GM18907 (cell line): Measurements from ENCODE around the gene C19orf12.

ENCODE experiments used
- ATAC-seq: cut with Tn5 transposase; IDR thresholded peaks from one replicate; pipeline ENCODE4 v1.9.1; 2021; ENCODE audit warnings: mild to moderate bottlenecking, moderate library complexity; ENCODE audit not compliant: unreplicated experiment

C19orf12 gene

DNA sequence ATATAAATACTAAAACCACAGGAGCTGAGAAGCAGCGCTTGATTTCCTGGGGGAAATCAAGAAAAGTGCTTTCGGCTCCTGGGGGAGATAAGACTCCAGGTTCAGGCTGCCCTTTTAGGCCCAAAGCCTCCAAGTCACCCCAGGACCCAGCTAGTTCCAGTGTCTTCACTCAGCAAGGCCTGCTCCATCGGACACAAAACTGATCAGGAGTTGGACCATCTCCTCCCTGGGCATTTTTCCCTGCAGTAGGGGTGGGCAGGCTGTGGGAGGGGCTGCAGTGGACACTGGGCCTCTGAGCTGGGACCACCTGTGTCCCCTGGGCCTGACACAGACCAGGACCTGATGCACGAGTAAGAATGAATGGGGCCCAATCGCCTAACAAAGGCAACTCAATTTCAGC lies 15.2 kb downstream of the C19orf12 start:
- no peak for ATAC-seq

DNA sequence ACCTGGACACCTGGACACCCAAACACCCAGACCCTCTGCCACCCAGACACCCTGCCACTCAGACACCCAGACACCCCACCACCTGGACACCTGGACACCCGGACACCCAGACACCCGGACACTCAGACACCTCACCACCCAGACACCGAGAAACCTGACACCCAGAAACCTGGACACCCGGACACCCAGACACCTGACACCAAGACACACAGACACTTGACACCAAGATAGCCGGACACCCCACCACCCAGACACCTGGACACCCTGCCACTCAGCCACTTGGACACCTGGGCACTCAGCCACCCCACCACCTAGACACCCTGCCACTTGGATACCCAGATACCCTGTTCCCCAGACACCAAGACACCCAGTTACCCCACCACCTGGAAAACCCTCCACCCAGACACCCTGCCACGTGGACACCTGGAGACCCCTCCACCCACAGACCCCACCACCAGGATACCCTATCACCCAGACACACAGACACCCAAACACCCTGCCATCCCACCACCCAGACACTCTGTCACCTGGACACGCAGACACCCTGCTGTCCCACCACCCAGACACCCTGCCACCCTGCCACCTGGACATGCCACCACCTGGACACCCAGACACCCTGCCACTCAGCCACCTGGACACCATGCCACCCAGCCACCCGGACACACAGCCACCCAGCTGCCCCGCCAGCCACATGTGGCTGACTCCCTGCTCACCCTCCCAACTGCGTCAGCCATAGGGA lies 17.4 kb downstream of the C19orf12 start:
- ATAC-seq, result no peak

DNA sequence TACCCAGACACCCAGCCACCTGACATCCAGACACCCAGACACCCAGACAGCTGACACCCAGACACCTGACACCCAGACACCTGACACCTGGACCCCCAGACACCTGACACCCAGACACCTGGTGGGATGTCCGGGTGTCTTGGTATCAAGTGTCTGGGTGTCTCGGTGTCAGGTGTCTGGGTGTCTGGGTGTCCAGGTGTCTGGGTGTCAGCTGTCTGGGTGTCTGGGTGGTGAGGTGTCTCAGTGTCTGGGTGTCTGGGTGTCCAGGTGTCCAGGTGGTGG lies 18.6 kb downstream of the C19orf12 start:
- no peak for ATAC-seq

DNA sequence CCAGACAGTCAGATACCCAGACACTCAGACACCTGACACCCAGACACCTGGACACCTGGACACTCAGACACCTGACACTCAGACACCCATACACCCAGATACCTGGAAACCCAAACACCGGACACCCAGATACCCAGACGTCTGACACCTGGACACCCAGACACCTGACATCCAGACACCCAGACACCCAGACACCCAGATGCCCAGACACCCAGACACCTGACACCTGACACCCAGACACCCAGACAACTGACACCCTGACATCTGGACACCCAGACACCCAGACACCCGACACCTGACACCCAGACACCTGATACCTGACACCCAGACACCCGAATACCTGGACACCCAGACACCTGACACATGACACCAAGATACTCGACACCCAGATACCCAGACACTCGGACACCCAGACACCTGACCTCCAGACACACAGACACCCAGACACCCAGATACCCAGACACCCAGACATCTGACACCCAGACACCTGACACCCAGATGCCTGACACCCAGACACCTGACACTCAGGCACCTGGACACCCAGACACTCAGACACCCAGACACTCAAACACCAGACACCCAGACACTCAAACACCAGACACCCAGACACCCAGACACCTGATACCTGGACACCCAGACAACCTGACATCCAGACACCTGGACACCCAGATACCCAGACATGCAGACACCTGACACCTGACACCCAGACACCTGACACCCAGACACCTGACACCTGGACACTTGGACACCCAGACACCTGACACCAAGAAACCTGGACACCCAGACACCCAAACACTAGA lies 19.1 kb downstream of the C19orf12 start:
- ATAC-seq, result no peak

DNA sequence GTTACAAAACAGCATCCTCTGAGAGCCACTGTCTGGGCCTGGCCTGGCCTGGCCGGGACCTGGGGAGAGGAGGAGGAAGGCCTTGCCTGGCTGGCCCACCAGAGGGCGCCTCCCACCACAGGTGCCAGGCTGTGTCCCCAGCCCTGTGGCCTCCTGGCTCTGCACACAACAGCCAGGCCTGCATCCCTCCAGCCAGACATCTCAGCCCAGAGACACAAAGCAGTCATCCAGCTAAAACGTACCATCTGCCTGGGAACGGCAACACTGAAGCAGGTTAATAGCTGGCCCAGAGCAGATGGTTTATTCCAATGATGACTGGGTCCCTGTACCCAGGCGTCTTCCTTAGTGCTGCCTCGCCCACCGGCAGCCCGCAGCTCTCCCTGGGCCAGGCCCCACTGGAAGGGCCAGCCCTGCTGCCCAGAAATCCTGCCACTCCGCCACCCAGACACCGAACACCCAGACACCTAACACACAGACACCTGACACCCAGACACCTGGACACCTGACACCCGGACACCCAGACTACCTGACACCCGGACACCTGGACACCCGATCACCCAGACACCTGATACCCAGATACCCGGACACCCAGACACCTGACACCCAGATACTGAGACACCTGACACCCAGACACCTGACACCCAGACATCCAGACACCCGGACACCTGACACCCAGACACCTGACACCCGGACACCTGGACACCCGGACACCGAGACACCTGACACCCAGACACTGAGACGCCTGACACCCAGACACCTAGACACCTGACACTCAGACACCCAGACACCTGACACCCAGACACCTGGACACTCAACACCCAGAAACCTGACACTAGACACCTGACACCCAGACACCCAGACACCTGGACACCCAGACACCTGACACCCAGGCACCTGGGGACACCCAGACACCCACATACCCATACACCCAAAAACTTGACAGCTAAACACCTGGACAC lies 20.1 kb downstream of the C19orf12 start:
- peak; percentile 94 for ATAC-seq

DNA sequence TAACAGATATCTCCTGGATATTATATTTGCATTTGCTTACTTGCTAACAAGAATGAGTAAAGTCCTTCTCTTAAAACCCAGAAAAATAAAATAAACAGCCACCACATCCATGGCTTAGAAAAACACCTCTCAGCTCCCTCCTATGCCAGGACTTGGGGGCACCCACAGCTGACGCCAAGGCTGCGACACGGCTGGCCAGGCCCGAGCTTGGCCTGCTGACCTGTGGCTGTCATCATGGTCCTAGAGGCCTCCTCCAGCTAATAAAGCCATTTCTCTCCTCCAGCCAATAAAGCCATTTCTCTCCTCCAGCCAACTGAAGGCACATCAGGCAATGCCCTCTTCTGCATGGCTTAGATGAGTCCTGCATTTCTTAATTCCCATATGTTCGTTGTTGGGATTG lies 20.9 kb downstream of the C19orf12 start:
- ATAC-seq, result no peak

DNA sequence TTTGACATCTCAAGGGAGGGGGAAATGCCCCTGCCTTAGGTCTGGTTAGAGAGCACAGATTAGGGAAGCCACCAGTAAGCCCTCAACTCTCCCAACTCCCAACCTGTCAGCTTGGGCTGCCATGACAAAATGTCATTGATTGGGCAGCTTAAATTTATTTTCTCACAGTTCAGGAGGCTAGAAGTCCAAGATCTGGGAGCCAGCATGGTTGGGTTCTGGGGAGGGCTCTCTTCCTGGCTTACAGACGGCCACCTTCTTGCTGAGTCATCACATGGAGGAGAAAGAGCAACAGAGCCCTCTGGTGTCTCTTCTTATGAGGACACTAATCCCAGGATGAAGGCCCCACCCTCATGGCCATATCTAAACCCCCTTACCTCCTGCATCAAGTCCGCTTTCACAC lies 24.2 kb downstream of the C19orf12 start:
- ATAC-seq, result no peak

DNA sequence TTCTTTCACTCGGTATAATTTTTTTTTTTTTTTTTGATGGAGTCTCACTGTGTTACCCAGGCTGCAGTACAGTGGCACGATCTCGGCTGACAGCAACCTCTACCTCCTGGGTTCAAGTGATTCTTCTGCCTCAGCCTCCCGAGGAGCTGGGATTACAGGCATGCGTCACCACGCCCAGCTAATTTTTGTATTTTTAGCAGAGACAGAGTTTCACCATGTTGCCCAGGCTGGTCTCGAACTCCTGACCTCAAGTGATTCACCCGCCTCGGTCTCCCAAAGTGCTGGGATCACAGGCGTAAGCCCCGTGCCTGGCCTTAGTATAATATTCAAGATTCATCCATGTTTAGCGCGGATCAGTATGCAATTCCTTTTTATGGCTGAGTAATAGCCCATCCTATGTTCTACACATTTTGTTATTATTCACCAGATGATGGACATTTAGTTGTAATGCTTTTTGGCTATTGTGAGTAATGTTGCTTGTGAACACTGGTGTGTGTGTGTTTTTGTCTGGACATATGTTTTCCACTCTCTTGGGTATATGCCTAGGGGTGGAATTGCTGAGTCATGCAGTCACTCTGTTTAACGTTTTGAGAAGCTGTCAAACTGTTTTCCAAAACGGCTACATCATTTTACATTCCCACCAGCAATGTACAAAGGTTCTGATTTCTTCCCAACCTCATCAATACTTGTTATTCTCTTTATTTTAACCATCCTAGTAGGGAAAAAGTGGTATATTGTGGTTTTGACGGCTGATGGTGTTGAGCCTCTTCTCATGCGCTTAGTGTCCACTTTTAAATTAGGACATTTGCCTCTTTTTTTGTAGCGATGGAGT lies 26.9 kb downstream of the C19orf12 start:
- no peak for ATAC-seq

DNA sequence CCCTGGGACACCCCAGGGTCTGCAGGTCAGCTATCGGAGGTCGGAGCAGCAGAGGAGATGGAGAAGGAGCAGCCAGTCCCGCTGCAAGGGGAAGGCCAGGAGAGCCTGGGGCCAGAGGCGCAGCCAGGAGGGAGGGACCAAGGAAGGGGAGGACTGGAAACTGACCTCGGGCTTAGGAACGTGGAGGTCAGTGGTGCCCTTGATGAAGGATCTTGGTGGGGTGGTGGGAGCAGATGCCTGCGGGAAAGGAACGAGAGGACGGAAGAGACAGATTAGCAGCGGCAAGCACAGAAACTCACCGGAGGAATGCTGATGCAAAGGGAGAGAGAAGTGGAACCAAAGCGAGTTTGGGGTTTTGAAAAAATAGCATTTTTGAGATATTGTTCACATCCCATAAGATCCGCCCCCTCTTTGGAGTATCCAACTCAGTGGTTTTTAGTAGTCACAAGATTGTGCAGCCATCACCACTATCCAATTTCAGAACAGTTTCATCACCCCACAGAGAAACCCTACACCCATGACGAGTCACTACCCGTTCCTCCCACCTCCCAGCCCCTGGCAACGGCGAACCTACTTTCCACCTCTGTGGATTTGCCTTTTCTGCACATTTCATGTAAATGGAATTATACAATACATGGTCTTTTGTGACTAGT lies 27.7 kb downstream of the C19orf12 start:
- no peak for ATAC-seq

DNA sequence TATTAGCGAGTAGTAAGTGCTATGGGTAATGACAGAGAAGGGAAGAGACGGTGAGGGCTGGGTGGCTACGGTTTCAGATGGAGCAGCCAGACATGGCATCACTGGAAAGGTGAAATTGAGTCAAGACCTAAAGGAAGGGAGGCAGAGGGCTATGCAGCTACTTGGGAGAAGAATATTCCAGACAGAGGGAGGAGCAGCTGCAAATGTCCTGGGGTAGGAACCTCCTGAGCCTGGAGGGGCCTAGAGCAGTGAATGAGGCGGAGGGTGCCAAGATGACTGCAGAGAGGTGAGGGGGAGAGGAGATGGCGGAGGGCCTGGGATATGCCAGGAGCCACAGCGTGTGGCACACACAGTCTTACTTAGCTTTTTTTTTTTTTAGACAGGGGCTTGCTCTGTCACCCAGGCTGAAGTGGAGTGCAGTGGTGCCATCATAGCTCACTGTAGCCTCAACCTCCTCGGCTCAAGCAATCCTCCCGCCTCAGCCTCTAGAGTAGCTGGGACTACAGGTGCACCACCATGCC lies 28.7 kb downstream of the C19orf12 start:
- no peak for ATAC-seq

DNA sequence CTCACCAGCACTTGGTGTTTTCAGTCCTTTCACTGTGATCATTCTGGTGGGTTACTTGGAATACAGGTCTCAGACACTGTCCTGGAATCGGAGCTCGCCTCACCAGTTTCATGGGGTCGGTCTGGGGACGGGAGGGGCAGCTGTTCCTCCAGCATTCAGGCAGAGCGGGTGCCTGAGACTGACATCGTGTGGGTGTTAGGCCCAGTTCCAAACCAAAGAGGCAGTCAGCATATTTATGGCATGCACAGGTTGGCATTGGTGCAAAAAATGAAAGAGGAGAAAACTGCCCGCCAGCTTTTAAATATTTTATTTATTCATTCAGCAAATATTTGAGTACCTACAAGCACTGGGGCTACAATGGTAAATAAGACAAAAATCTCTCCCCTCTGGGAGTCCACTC lies 29.7 kb downstream of the C19orf12 start:
- no peak for ATAC-seq

DNA sequence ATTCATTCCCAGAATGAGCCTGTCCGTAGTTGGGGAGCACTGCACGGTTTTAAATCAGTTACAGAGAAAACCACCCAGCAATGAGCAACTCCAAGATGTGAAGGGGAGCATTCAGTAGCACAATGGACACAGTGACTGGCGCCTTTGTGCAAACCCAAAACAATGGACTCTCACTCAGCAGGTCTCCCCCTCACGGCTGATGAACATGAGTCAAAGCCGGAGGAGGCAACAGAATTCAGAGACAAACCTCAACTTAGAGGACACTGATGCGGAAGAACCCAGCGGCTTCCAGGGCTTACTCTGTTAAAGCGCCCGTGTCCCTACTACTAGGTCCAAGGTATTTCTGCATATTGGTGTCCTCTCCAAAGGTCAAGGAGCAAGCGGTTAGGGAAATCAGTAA lies 32.1 kb downstream of the C19orf12 start:
- ATAC-seq, result no peak

DNA sequence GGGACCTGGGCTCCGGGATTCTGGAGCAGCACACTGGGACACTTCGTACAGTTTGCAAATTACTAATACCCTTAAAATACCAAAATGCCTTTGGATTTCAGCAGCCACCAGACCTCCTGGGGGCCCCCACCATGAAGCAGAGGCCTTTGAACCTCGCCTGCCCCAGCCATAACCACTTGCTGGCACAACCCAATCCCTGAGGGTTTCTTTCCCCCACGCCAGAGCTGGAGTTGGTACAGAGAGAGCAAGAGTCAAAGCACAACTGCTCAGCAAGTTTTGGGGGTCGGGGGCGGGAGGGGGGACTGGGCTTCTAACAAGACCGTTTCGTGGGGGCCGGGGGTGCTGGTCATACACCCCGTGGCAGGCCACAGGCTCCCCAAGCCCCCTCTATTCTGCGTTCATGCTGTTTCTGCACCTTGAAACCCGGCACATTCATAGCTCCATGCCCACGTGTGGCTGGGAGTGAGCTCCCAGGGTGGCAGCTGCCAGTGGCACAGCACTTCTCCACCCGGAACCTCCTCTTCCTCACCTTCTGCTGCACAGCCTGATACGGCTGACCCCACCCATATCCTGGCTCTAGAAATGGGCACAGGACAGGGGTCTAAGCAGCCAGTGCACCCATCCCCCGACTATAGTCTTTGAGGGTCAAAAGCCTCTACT lies 32.7 kb downstream of the C19orf12 start:
- ATAC-seq, result no peak

DNA sequence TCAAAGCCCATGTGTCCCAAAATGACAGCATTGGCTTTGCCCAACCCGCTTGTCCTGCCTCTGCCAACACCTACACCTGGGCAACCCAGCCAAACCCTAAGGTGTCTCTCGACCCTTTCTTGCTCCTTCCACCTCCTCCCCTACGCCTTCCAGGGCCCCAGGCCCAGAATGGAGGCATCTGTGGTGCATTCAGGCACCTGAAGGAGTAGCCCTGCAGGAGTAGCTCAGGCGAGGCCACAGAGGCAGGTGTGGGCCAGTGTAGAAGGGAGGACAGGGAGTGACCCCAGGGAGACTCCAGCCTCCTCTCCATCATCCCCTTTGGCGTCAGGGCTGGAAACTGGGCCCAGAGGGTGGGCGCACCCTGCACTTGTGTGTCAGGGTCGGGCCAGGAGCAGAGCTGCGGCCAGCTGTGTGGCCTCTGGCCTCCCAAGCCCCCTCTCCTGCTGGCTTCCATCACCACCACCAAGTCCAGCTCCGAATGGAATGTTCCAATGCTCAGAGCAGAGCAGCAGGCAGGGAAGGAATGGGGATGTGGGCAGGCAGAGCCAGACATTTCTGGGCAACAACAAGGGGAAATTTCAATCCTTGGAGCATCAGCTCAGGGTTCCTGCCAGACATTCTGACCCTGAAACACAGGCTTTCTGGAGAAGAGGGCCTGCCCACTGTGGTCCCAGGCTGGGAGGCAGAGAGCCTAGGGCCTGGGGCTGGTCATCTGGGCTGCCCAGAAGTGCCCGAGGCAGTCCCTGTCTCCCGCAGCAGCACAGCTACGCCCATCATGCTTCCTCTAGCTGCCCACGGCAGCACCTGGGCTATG lies 33.4 kb downstream of the C19orf12 start:
- no peak for ATAC-seq

DNA sequence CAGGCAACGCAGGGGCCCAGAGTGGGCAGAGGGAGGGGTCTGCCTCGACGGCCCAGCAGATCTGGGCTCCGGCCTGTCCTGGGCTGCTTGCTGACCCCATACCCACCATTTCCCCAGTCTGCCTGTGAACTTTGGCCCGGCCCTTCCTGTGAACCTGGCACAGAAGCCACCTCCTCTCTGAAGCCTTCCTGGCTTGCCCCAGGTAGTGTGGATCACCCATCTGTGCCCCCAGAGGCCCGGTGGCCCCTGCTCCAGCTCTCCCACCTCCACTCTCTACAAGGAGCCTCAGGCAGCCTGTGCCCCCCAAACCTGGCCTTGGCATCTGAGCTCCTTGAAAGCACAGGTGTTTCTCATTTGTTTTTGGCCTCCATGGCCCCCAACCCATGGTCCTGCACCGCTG lies 34.1 kb downstream of the C19orf12 start:
- ATAC-seq, result no peak

DNA sequence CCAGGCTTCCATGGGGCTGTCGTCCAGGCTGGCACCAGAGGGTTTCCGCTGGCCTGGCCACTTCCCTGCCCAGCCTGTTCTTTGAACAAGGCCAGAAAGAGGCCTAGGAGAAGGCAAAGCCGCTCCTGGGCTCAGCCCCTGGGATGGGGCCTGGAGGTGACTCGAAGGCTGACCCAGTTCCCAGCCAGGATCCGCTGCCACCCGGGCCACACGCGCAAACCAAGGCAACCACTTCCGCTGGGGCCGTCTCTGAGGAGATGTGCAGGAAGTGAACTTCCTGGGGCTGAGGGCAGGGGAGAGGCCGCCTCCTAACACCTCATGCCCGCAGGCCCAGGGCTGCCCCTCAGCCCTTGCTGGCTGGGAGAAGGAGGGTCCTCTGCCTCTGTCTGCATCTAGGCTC lies 34.6 kb downstream of the C19orf12 start:
- ATAC-seq, result peak; percentile 81

DNA sequence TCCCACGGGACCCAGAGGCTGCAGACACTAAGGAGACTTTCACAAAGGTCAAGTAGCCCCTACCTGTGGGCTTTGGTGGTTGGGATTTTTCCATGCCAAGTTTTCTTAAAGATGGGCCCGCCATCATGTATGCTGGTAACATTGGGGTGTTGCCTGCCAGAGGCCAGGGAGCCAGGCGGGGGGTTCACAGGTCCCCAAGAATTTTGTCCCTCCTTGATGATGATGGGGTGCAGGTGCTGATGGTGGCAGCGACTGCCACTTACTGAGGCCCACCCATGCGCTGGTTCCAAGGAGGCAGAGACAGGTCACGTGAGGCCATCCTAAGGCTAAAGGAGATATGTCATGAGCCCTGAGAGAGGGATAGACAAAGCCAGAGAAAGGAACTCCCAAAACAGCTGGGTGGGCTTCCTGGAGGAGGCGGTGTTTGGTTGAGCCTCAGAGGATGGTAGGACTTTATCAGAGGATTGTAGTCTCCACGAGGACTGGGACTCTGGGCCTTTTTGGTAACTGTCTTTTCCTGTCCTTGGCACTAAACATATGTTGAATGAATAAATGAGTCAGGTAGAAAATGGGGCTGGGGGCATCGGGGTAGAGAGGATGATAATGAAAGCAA lies 35.4 kb downstream of the C19orf12 start:
- ATAC-seq, result no peak

DNA sequence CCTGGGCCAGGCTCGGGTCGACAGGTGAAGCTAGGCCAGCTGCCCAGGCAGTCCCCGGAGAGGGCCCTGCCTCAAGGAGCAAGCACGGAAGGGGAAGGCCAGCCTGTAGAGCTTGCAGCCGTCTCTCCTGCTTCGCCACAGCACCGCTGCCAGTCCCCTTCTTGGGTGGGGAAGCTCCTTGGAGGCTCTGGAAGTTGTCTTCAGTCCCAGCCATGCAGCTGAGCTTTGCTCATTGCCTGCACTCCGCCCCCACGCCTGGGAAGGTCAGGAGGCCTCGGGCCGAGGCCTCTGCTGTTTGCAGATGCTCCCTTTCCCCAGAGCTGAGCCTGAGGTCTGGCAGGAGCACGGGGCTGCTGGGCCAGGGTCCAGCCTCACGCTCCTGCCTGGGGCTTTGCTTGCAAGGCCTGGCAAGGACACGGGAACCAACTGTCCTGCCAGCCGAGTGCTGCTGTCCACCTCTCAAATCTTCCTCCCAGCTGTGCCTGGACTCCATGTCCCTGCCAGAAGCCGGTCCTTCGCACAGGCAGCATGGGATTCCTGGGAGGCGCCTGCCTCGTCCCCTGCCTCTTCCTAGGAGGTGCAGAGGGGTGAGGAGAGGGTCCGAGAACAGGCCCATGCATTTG lies 36.5 kb downstream of the C19orf12 start:
- ATAC-seq, result no peak
